A549 (cell line): Measurements from ENCODE around the gene COL5A1.

Experiments used
- CHD2 ChIP-seq: fragments of 150-350 bp; IDR thresholded peaks from 2 replicates; pipeline ENCODE4 v1.6.1; 2014; ENCODE audit warnings: low read length; ENCODE audit not compliant: partially characterized antibody
- EHMT2 ChIP-seq: fragments of 200-600 bp; sonication (generic); IDR thresholded peaks from 2 replicates; pipeline ENCODE4 v1.6.1; 2016; ENCODE audit warnings: antibody characterized with exemption, low read depth, mild to moderate bottlenecking, moderate library complexity
- EP300 ChIP-seq, 2 experiments: fragments of >200 bp; sonication (Bioruptor Twin); formaldehyde crosslinking; IDR thresholded peaks; 2 replicates in 1 of 2; 3 replicates in 1 of 2; pipeline ENCODE4 v1.6.1; 2016 to 2017
- JUN ChIP-seq, 2 experiments: fragments of >200 bp; sonication (Bioruptor Twin); formaldehyde crosslinking; IDR thresholded peaks; 2 replicates in 1 of 2; 3 replicates in 1 of 2; pipeline ENCODE4 v1.6.1; 2016 to 2017
- MAFK ChIP-seq: fragments of 450-650 bp; IDR thresholded peaks from 2 replicates; pipeline ENCODE4 v1.6.1; 2014; ENCODE audit not compliant: partially characterized antibody
- PHF8 ChIP-seq: fragments of 200-600 bp; sonication (generic); IDR thresholded peaks from 2 replicates; pipeline ENCODE4 v1.6.1; 2016; ENCODE audit warnings: low read depth, mild to moderate bottlenecking, antibody characterized with exemption, moderate library complexity, borderline replicate concordance
- POLR2A ChIP-seq: IDR thresholded peaks from 2 replicates; pipeline ENCODE4 v1.6.1; 2012; ENCODE audit warnings: mild to moderate bottlenecking, low read length
- POLR2AphosphoS2 ChIP-seq: conservative IDR thresholded peaks from 2 replicates; pipeline ENCODE4 v1.6.1; 2012; ENCODE audit warnings: low read length, improper control_type of control experiment, inconsistent platforms
- RNF2 ChIP-seq: fragments of 200-600 bp; sonication (generic); IDR thresholded peaks from 2 replicates; pipeline ENCODE4 v1.6.1; 2016; ENCODE audit warnings: low read depth, mild to moderate bottlenecking, antibody characterized with exemption, moderate library complexity, borderline replicate concordance
- ZFP36 ChIP-seq: fragments of 450-650 bp; IDR thresholded peaks from 2 replicates; pipeline ENCODE4 v1.6.1; 2014; ENCODE audit warnings: borderline replicate concordance; ENCODE audit not compliant: partially characterized antibody
- TF ChIP-seq, protein P1 (sequence below): fragments of >200 bp; sonication (Bioruptor Twin); formaldehyde crosslinking; IDR thresholded peaks from 3 replicates; pipeline ENCODE4 v1.5.1; 2016
- TF ChIP-seq, protein P2 (sequence below): IDR thresholded peaks from 2 replicates; pipeline ENCODE4 v1.6.1; 2012
- TF ChIP-seq, protein P3 (sequence below): fragments of 150-350 bp; IDR thresholded peaks from 2 replicates; pipeline ENCODE4 v1.6.1; 2014; ENCODE audit warnings: low read depth, mild to moderate bottlenecking, low read length

DNA sequence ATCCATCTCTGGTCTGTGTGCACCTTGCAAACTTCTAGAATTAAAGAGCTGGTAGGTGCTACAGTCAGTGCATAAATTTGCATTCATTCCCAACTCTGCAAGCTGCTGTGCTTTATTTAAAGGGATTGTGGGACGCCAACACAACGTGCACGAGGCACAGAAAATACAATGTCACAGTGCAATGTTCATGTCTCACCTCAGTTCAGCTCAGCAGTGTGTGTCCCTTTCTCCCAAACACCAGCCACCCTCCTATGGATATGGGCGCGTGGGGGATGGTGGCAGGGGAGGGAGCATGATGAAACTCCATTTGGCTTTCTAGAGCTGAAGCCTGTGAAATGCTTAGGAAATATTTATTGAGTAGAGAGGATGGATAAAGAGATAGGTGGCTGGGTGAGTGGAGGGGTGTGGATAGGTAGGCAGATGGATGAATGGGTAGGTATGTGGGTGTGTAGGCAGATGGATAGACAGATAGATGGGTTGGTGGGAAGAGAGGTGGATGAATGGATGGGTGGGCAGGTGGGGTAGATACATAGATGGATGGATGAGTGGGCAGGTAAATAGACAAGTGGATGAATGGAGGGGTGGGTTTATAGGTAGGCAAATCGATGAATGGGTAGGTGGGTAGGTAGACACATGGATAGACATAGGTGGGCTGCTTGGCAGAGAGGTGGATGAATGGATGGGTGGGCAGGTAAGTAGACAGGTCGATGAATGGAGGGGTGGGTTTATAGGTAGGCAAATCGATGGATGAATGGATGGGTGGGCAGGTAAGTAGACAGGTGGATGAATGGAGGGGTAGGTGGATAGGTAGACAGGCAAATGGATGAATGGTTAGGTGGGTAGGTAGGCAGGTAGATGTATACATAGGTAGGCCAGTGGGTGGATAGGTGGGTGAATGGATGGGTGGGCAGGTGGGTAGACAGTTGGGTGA, 146.3 kb downstream of the COL5A1 start:
- TF ChIP-seq, protein P1, sequence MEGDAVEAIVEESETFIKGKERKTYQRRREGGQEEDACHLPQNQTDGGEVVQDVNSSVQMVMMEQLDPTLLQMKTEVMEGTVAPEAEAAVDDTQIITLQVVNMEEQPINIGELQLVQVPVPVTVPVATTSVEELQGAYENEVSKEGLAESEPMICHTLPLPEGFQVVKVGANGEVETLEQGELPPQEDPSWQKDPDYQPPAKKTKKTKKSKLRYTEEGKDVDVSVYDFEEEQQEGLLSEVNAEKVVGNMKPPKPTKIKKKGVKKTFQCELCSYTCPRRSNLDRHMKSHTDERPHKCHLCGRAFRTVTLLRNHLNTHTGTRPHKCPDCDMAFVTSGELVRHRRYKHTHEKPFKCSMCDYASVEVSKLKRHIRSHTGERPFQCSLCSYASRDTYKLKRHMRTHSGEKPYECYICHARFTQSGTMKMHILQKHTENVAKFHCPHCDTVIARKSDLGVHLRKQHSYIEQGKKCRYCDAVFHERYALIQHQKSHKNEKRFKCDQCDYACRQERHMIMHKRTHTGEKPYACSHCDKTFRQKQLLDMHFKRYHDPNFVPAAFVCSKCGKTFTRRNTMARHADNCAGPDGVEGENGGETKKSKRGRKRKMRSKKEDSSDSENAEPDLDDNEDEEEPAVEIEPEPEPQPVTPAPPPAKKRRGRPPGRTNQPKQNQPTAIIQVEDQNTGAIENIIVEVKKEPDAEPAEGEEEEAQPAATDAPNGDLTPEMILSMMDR, result no peak
- TF ChIP-seq POLR2AphosphoS2, result no peak
- TF ChIP-seq, protein P2, sequence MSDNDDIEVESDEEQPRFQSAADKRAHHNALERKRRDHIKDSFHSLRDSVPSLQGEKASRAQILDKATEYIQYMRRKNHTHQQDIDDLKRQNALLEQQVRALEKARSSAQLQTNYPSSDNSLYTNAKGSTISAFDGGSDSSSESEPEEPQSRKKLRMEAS, result no peak
- TF ChIP-seq, protein P3, sequence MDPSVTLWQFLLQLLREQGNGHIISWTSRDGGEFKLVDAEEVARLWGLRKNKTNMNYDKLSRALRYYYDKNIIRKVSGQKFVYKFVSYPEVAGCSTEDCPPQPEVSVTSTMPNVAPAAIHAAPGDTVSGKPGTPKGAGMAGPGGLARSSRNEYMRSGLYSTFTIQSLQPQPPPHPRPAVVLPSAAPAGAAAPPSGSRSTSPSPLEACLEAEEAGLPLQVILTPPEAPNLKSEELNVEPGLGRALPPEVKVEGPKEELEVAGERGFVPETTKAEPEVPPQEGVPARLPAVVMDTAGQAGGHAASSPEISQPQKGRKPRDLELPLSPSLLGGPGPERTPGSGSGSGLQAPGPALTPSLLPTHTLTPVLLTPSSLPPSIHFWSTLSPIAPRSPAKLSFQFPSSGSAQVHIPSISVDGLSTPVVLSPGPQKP, result no peak
- TF ChIP-seq EHMT2, result no peak
- no peak for TF ChIP-seq ZFP36
- no peak for TF ChIP-seq CHD2
- no peak for TF ChIP-seq PHF8
- no peak for TF ChIP-seq RNF2
- no peak for TF ChIP-seq POLR2A
- TF ChIP-seq JUN (IDR thresholded peaks at IDR 0.05), result no peak
- no peak for TF ChIP-seq EP300 (IDR thresholded peaks at IDR 0.05)
- no peak for TF ChIP-seq MAFK
